Breast epithelium (tissue), 4 donors: ENCODE data around the gene PLA2G2F. TPM values are rescaled to one million over a fixed set of nuclear protein-coding genes. Genes with fewer than 3 reads are reported as not detected.

Experiments used
- DNase-seq, 2 donors: peaks; one replicate each; pipeline ENCODE4 v3.0.0-alpha.2; 2019; ENCODE audit warnings: low spot score in 2 of 2
- H3K27ac ChIP-seq, 2 donors: fragments of 200-600 bp; sonication (generic) in 1 of 2; one replicate each; pipeline ENCODE4 v1.5.1; 2016 to 2019; ENCODE audit warnings: mild to moderate bottlenecking in 1 of 2
- H3K27me3 ChIP-seq, 2 donors: fragments of 200-600 bp; sonication (generic) in 1 of 2; one replicate each; pipeline versions ENCODE4 v1.5.1 to v1.6.0; 2017 to 2019; ENCODE audit warnings: control low read depth in 1 of 2, mild to moderate bottlenecking in 1 of 2
- H3K36me3 ChIP-seq: fragments of 200-600 bp; one replicate; pipeline ENCODE4 v1.5.1; 2019
- H3K4me1 ChIP-seq, 2 donors: fragments of 200-600 bp; sonication (generic); one replicate each; pipeline ENCODE4 v1.5.1; 2016 to 2019; ENCODE audit warnings: control low read depth in 1 of 2
- H3K4me3 ChIP-seq, 3 donors: fragments of 200-600 bp; sonication (generic); 1 replicate in 2 of 3; 2 replicates in 1 of 3; pipeline ENCODE4 v1.5.1; 2016 to 2019; ENCODE audit warnings: mild to moderate bottlenecking in 3 of 3, moderate library complexity in 2 of 3
- H3K9me3 ChIP-seq, 2 donors: fragments of 200-600 bp; sonication (generic) in 1 of 2; one replicate each; pipeline ENCODE4 v1.5.1; 2016 to 2019; ENCODE audit warnings: control low read depth in 1 of 2
- CTCF ChIP-seq, 3 donors: fragments of 450-650 bp; IDR thresholded peaks; one replicate each; pipeline ENCODE4 v1.5.1; 2016 to 2017; ENCODE audit warnings: antibody characterized with exemption in 3 of 3, mild to moderate bottlenecking in 3 of 3, moderate library complexity in 3 of 3
- POLR2A ChIP-seq: fragments of 450-650 bp; IDR thresholded peaks from one replicate; pipeline ENCODE4 v1.6.1; 2016; ENCODE audit warnings: antibody characterized with exemption, mild to moderate bottlenecking, moderate library complexity
- POLR2AphosphoS5 ChIP-seq, 3 donors: sonication (generic); formaldehyde crosslinking; IDR thresholded peaks; one replicate each; pipeline ENCODE4 v1.6.1; 2017; ENCODE audit warnings: antibody characterized with exemption in 3 of 3
- intact Hi-C: fragments of 100-400 bp; cut with DNase I; formaldehyde crosslinking; loops from one replicate; pipeline ENCODE4 v1.15.1; 2023; ENCODE audit warnings: low total_unique reads
- total RNA-seq, 3 donors: library from RNA; depleted of rRNA; stranded (reverse); fragments of >200 nt; gene quantifications; one replicate each; pipeline ENCODE4 v1.1.0, GENCODE V29; 2016

Gene PLA2G2F
- total RNA-seq, 3 donors from 2014 or later: not detected

- Histone ChIP-seq H3K27me3 (no peaks in the 10 kb centered on the region), H3K27ac (peak overlapping the region; percentile 66 to 85)
- TF ChIP-seq CTCF (IDR thresholded peaks at IDR 0.05) (no peak), POLR2AphosphoS5 (IDR thresholded peaks at IDR 0.05) (no peak), POLR2A (no peak)
Observed at GRCh38 chr1:20184997-20185833, 46.1 kb downstream of the PLA2G2F start.

GRCh38 chr1:20185834-20186782 lies 47.0 kb downstream of the PLA2G2F start, which contains the start of the genes PLA2G2C and UBXN10:
Gene PLA2G2C, minus strand, starts transcription at chr1:20186518. Its CDS starts 9,155 bp downstream, at chr1:20177363.
Gene UBXN10, plus strand, starts transcription at chr1:20186096. Its CDS starts 4,466 bp downstream, at chr1:20190562.
- Histone ChIP-seq H3K4me3 (peak within 1 kb of the TSS; percentile 40 to 72 (median 60)), H3K4me1 (peaks cover 0 to 8% of the 10 kb centered on the region in 2 donors), H3K36me3 (no peaks in the 10 kb centered on the region), H3K27ac (peak within 1 kb of the TSS; percentile 66 to 85), H3K9me3 (no peaks in the 10 kb centered on the region), H3K27me3 (no peaks in the 10 kb centered on the region)
- DNase-seq: peak; percentile 45 to 67
- TF ChIP-seq POLR2A (no peak), POLR2AphosphoS5 (IDR thresholded peaks at IDR 0.05) (no peak), CTCF (IDR thresholded peaks at IDR 0.05) (no peak)
- intact Hi-C loops: no loop called here

More at GRCh38 chr1:20184997-20185833, 46.1 kb downstream of the PLA2G2F start:
- Histone ChIP-seq H3K4me1 (peaks cover 0 to 8% of the 10 kb centered on the region in 2 donors), H3K36me3 (no peaks in the 10 kb centered on the region), H3K4me3 (peak overlapping the region; percentile 40 to 72 (median 60)), H3K9me3 (no peaks in the 10 kb centered on the region)
- intact Hi-C loops: no loop called here
- DNase-seq: no peak

- H3K36me3 ChIP-seq: no peaks in the 10 kb centered on the region
- no peaks in the 10 kb centered on the region for H3K9me3 ChIP-seq
- peak overlapping the region in 2 of 3 donors; percentile 60 to 72 for H3K4me3 ChIP-seq
- peaks cover 0 to 8% of the 10 kb centered on the region in 2 donors for H3K4me1 ChIP-seq
- H3K27me3 ChIP-seq: no peaks in the 10 kb centered on the region
- TF ChIP-seq POLR2A (no peak), CTCF (IDR thresholded peaks at IDR 0.05) (peak; percentile 27 to 50 (median 42))
- DNase-seq: peak; percentile 74 to 79
- intact Hi-C loops: no loop called here
- peak overlapping the region; percentile 66 to 85 for H3K27ac ChIP-seq
Observed at GRCh38 chr1:20187103-20187812, 48.1 kb downstream of the PLA2G2F start.

- H3K4me1 ChIP-seq: peaks cover 0 to 8% of the 10 kb centered on the region in 2 donors
- H3K36me3 ChIP-seq: no peaks in the 10 kb centered on the region
- intact Hi-C loops: no loop called here
- TF ChIP-seq POLR2AphosphoS5 (IDR thresholded peaks at IDR 0.05) (no peak), CTCF (IDR thresholded peaks at IDR 0.05) (no peak), POLR2A (no peak)
- DNase-seq: no peak
- H3K27ac ChIP-seq: peak overlapping the region; percentile 38 to 42
- no peaks in the 10 kb centered on the region for H3K27me3 ChIP-seq
- no peak overlapping the region for H3K4me3 ChIP-seq
- H3K9me3 ChIP-seq: no peaks in the 10 kb centered on the region
Observed at GRCh38 chr1:20187813-20188454, 48.8 kb downstream of the PLA2G2F start.
